ENCODE measurements around the gene PPP1R3G.

DNA sequence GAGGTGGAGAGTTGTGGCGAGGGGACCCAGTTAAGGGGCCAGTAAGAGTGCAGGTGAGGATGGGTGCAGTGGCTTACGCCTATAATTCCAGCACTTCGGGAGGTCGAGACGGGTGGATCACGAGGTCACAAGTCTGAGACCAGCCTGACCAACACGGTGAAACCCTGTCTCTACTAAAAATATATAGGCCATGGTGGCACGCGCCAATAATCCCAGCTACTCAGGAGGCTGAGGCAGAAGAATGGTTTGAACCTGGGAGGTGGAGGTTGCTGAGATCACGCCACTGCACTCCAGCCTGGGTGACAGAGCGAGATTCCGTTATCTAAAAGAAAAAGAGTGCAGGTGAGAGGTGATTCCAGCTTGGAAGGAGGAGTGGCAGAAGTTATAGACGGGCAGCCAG lies 28.0 kb downstream of the PPP1R3G start:
- TF ChIP-seq, protein P1, sequence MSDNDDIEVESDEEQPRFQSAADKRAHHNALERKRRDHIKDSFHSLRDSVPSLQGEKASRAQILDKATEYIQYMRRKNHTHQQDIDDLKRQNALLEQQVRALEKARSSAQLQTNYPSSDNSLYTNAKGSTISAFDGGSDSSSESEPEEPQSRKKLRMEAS (IDR thresholded peaks at IDR 0.05) = no peak
- TF ChIP-seq CEBPB (IDR thresholded peaks at IDR 0.05) (no peak), USF1 (IDR thresholded peaks at IDR 0.05) (no peak), TAF1 (IDR thresholded peaks at IDR 0.05; ENCODE audit: low read depth) (no peak), TCF12 (IDR thresholded peaks at IDR 0.05; ENCODE audit: low read depth) (no peak), ZBTB7A (IDR thresholded peaks at IDR 0.05; ENCODE audit: low read depth) (no peak), EGR1 (IDR thresholded peaks at IDR 0.05) (no peak), RAD21 (IDR thresholded peaks at IDR 0.05; ENCODE audit: low read depth) (no peak), NFIC (IDR thresholded peaks at IDR 0.05) (no peak), TEAD4 (IDR thresholded peaks at IDR 0.05) (no peak), REST (IDR thresholded peaks at IDR 0.05; ENCODE audit: low read depth) (no peak), FOXM1 (IDR thresholded peaks at IDR 0.05; ENCODE audit: borderline replicate concordance, low read depth) (no peak), YY1 (IDR thresholded peaks at IDR 0.05; ENCODE audit: low read depth) (no peak), EP300 (IDR thresholded peaks at IDR 0.05; ENCODE audit: borderline replicate concordance) (no peak)
